Stimulated activated CD4-positive, alpha-beta T cell treated with anti-CD3 and anti-CD28 coated beads, Interleukin-15, amount 100 ng/mL, for 1 hour (primary cell): ENCODE measurements around the gene CELF2.
"Not testable (repeated sequence)": the region's sequence is repeated elsewhere in the genome, so short reads cannot be mapped to it uniquely, and the experiment has no call there.

Experiments
- DNase-seq, 2 donors: peaks; one replicate each; pipeline ENCODE4 v3.0.0-alpha.2; 2020; ENCODE audit warnings: low read depth in 1 of 2, low spot score in 1 of 2

Gene CELF2

DNA sequence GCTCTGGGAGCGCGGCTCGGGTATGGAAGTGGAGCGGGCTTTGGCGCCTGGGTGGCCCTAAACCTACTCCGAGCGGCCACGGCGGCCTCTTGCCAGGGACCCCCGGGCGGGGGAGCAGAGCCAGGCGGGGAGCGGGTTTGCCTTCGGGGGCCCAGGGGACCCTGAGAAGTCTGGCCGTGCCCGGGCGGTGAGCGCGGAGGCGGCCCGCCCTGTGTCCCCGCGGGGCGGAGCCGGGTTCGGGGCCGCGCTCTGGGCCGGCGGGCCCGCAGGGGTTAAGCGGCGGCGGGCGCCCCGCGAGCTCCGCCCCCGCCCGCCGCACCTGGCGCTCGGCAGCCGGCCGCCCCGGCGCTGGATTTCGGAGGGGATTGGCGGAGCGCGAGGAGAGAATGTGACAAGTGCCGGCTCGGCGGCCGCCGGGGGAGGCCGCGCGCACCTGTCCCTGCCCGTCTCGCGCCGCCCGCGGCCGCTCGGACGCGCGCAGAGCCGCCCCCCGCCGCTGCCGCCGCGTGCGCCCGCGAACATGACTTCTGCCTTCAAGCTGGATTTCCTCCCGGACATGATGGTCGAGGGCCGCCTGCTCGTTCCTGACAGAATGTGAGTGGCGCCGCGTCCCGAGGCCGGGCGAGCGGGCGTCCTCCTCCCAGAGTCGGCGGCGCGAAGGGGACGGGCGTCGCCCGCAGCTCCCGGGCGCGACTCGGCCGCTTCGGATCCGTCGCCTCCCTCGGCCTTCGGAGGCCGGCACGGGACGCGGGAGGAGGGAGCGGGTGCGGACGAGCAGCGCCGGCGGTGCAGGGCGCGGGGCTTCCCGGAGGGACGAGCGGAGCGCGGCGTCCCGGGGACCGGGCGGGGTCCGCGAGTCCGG lies at the start of gene CELF2:
TSS of gene CELF2 (plus strand) at position 303 of the 862 bp plus-strand sequence. CDS start at position 521, 218 bp downstream.
- DNase-seq = peak in 1 of 2 donors; percentile 47

DNA sequence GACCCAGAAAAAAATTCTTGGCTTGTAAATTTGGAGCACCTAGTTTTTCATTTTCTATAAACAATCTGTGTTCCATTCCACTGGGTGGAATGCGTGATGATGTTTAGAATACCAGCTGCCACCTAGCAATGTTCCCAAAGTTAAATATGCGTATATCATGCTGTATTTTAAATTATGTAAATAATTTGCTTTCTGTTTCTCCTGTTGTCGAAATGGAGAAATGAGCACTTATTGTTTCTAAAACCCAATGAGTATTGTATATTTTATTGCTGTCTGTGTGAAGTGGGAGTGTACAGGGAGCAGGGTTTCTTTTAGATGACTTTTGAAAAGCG lies 49.4 kb upstream of the CELF2 start:
- DNase-seq = no peak

GRCh38 chr10:10973310-10973709 lies 44.4 kb upstream of the CELF2 start:
- DNase-seq = no peak

DNA sequence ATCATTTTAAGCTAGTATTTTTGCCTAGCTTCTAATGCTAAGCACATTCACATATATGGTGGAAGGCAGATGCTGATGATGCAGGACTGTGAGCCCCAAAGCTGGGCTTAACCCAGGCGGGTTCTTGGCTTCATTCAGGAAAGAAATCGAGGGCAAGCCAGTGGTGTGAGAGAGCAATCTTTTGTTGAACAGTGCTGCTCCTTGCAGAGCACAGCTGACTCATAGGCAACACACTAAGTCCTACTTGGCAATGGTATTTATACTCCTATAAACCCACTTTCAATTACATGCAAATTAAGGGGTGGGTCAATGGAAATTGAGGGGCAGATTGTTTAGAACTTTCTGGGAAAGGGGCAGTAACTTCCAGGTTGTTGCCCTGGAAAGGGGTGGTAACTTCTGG lies 42.0 kb upstream of the CELF2 start:
- no peak for DNase-seq

DNA sequence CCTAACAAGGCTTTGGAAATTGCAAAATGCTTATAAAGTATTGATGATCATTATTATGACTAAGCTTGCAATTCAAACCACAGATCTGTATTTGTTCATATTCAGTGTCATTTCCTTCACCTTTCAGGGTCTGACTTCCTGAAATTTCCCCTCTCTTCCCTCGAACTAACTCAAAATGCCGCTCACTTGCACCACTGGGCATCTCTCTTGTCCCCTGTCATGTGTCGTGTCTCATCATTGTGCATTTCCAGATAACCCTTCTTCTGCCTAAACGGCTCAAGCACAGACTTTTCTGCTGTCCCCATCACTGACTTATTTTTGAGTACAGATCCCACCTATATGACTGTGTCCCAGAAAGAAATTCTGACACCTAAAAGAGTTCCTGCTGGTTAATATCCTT lies 41.0 kb upstream of the CELF2 start:
- DNase-seq = no peak

GRCh38 chr10:10977226-10977956 lies 40.3 kb upstream of the CELF2 start:
- no peak for DNase-seq

GRCh38 chr10:10977978-10978377 lies 39.7 kb upstream of the CELF2 start:
- no peak for DNase-seq

DNA sequence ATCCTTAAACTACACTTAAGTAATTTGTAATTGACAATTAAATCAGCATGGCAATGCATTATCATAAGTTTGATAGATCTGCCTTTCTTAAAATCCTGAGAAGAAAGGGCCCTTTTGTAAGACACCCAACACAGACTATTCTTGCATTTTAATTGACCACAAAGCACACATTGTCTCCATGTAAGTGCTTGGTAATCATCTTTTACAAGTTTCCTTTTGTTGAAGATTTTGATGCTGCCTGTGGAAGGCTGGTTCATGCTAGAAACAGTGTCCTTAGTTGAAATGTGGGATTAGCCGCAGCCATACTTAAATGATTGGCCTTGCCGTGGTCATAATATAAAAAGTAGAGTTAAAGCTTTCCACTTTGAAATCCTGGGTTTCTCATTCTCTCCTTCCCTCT lies 32.3 kb upstream of the CELF2 start:
- no peak for DNase-seq

DNA sequence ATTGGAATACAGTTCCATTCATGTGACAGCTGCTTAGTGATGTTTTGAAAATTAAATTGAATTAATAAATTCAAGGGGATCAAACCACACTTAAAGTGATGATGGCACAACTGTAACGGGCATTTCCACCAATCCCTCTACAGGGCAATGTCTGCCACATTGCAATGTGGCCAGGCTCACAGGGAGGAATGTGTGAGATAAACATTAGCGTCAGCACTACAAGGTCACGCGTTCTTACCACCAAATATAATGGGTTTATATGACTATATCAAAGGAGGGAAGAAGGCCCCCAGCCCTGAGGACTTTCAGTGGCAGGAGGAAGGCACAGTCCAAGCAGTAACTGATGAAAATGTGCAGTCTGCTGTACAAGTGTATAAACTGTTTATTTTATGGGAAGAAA lies 31.1 kb upstream of the CELF2 start:
- no peak for DNase-seq

DNA sequence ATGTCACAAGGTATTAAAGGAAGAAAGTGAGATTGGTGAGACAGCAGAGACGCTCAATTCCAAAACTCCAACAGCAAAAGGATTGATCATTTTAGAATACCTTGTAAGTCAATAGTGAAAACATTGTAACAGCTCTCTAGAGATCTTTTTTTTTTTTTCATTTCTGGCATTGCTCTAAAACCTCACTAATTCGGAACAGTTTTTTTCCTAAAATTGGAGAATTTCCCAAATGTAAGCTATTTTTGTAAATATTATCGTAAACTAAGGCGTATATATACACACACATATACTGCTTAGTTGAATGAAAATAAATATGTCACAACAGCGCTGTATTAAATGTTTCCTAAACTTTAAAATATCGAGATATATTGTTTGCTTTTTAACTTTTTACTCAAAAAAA lies 30.6 kb upstream of the CELF2 start:
- no peak for DNase-seq

DNA sequence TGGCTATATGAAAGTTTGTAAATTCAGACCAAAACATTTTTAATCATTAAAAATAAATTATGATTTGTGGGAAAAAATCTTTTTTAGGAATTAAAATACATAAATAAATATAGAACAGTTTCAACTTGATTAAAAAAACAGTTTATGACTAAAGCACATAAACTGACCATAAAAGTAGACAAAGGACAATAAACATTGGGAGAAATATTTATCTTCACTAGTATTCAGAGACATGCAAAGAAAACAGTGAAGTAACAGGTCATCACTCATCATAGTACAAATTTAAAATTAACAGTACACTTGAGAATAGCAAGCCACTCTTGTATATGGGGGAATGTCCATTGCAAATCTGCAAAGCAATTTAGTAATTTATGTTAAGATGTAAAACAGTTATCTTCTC lies 28.0 kb upstream of the CELF2 start:
- DNase-seq = no peak

GRCh38 chr10:10991144-10991543 lies 26.5 kb upstream of the CELF2 start:
- DNase-seq = no peak

GRCh38 chr10:10992072-10992471 lies 25.6 kb upstream of the CELF2 start:
- DNase-seq = no peak

- no peak for DNase-seq
These were observed 24.5 kb upstream of the CELF2 start for GRCh38 chr10:10992961-10993714.

GRCh38 chr10:10993785-10994184 lies 23.9 kb upstream of the CELF2 start:
- no peak for DNase-seq

DNA sequence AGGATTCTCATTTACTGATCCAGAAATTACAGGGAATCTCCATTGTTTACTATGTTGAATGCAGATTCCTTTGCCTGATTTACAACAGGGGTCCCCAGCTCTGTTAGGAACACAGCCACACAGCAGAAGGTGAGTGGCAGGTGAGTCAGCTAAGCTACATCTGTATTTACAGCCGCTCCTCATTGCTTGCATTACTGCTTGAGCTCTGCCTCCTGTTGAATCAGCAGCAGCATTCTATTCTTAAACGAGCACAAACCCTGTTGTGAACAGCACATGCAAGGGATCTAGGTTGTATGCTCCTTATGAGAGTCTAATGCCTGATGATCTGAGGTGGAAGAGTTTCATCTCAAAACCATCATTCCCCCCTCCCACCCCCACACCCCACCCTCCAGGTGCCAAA lies 23.3 kb upstream of the CELF2 start:
- DNase-seq = no peak

- no peak for DNase-seq
These were observed 22.6 kb upstream of the CELF2 start for GRCh38 chr10:10995120-10995519.

GRCh38 chr10:10996966-10997620 lies 20.6 kb upstream of the CELF2 start:
- no peak for DNase-seq

DNA sequence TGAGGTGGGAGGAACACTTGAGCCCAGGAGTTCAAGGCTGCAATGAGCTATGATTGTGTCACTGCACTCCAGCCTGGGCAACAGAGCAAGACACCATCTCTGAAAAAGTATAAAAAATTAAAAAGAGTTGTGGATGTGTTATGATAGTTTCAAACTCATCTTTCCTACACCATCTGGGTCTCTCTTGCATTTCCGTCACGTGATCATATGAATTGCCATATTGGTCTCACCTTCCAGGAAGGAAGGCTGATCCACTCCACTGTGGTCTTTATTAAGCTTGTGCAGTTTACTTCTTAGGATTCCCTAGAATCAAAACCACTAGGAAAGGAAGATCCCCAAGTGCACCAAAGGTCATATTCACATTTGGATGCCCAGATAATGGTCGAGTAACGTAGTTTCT lies 18.2 kb upstream of the CELF2 start:
- not testable (repeated sequence) for DNase-seq

DNA sequence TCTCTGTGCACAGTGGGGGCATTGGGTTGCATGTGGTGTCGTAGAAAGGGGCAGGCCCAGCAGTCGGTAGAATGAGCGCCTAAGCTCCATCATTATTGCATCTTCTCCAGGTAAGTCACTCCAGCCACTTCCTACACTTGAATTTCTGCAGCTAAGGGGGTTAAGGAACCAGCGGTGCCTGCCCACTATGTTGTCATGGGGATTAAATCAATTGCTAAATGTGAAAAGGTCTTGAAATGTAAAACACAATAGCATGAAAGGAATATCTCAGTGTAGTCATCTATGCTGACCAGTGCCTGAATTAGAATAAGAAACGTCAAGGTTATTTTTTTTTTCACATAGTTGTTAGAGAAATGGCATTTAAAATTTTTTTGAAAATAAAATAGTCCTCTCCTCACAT lies 15.2 kb upstream of the CELF2 start:
- DNase-seq = no peak

DNA sequence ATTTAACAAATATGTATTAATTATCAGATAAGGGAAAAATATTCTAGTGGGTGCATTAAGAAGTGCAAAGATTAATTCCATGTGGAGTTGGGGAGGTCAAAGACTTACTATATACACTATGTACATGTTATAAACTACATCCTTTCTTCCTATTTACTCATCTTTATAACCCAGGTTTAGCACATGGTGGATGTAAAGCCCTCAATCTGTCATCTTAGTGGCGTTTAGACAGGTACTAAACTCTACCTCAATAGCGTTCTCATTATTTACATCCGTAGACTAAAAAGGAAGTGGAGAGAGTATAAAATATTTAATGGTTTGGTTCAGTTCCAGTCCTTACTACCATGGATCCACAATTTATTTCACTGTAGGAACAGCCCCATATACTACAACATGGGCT lies 14.8 kb upstream of the CELF2 start:
- no peak for DNase-seq
